Left lung (tissue), 10 donors: Measurements from ENCODE around the gene UGT1A5. TPM values are rescaled to one million over a fixed set of nuclear protein-coding genes. Genes with fewer than 3 reads are reported as not detected.
"Not testable (repeated sequence)": the region's sequence is repeated elsewhere in the genome, so short reads cannot be mapped to it uniquely, and the experiment has no call there.

Experiments used
- ATAC-seq: fragments of 200-7000 bp; cut with Tn5 transposase; one replicate; pipeline ENCODE4 v1.9.1; 2020; ENCODE audit warnings: moderate library complexity
- DNase-seq, 4 donors: peaks; one replicate each; pipeline ENCODE4 v3.0.0-alpha.2; 2013 to 2020
- H3K27ac ChIP-seq, 2 donors: fragments of 200-600 bp; sonication (generic) in 1 of 2; one replicate each; pipeline versions ENCODE4 v1.5.0 to v1.8.0; 2020 to 2021
- H3K27me3 ChIP-seq, 2 donors: fragments of 200-600 bp; sonication (generic) in 1 of 2; one replicate each; pipeline versions ENCODE4 v1.5.0 to v1.8.0; 2020 to 2021
- H3K36me3 ChIP-seq, 2 donors: fragments of 200-600 bp; sonication (generic) in 1 of 2; one replicate each; pipeline versions ENCODE4 v1.5.0 to v1.8.0; 2020 to 2021
- H3K4me1 ChIP-seq, 2 donors: fragments of 200-600 bp; one replicate each; pipeline ENCODE4 v1.8.0; 2021
- H3K4me3 ChIP-seq, 2 donors: fragments of 200-600 bp; sonication (generic) in 1 of 2; one replicate each; pipeline versions ENCODE4 v1.5.0 to v1.8.0; 2020 to 2021; ENCODE audit warnings: mild to moderate bottlenecking in 1 of 2
- H3K9me3 ChIP-seq, 2 donors: fragments of 200-600 bp; sonication (generic) in 1 of 2; one replicate each; pipeline versions ENCODE4 v1.5.0 to v1.8.0; 2020 to 2021
- CTCF ChIP-seq, 2 donors: fragments of 200-600 bp; sonication (generic) in 1 of 2; IDR thresholded peaks; one replicate each; pipeline versions ENCODE4 v1.5.0 to v1.8.0; 2021; ENCODE audit warnings: antibody characterized with exemption in 2 of 2
- intact Hi-C, 2 donors: fragments of 100-400 bp; cut with DNase I; formaldehyde crosslinking; loops; one replicate each; pipeline versions ENCODE4 v1.11.2 to v1.14.2; 2022
- polyA plus RNA-seq, 6 donors: library from polyadenylated mRNA; unstranded; fragments of 120-200 nt; gene quantifications; one replicate each; pipeline ENCODE4 v1.2.1, GENCODE V29; 2013; ENCODE audit not compliant: insufficient read length in 6 of 6
- total RNA-seq, 2 donors: library from RNA; stranded (reverse); fragmentation: NEBNext Ultra II Directional; extraction: Animal tissue kit (Norgen Biotek cat#: 25700); gene quantifications; one replicate each; pipeline ENCODE4 v1.2.1, GENCODE V29; 2021
- donor health status: DM: no; HTN: yes; CAD: no.
- donor health status: DM: no; HTN: no; CAD: no.

The UGT1A5 gene
- total and polyA plus RNA-seq, 8 donors = 0.10 TPM; not detected in 7

GRCh38 chr2:233740870-233741269, 28.2 kb downstream of the UGT1A5 start:
- H3K36me3 ChIP-seq = no peaks in the 10 kb centered on the region
- no peak for ATAC-seq
- no peak for TF ChIP-seq CTCF (IDR thresholded peaks at IDR 0.05)
- H3K27ac ChIP-seq = no peak overlapping the region
- DNase-seq = no peak
- H3K9me3 ChIP-seq = no peaks in the 10 kb centered on the region
- H3K4me1 ChIP-seq = no peaks in the 10 kb centered on the region
- H3K27me3 ChIP-seq = peaks cover 0 to 18% of the 10 kb centered on the region in 2 donors
- intact Hi-C loops = no loop called here
- no peak overlapping the region for H3K4me3 ChIP-seq

- Histone ChIP-seq H3K4me3 (no peak overlapping the region), H3K4me1 (no peaks in the 10 kb centered on the region), H3K9me3 (no peaks in the 10 kb centered on the region), H3K27me3 (peaks cover 0 to 5% of the 10 kb centered on the region in 2 donors), H3K36me3 (no peaks in the 10 kb centered on the region), H3K27ac (no peak overlapping the region)
- ATAC-seq = no peak
- peak in 1 of 4 donors; percentile 73 for DNase-seq
- no peak for TF ChIP-seq CTCF (IDR thresholded peaks at IDR 0.05)
- intact Hi-C loops = no loop called here
Observed at GRCh38 chr2:233743464-233744259, 31.0 kb downstream of the UGT1A5 start.

GRCh38 chr2:233745073-233745755, 32.5 kb downstream of the UGT1A5 start:
- no peaks in the 10 kb centered on the region for H3K4me1 ChIP-seq
- peaks cover 0 to 5% of the 10 kb centered on the region in 2 donors for H3K27me3 ChIP-seq
- H3K9me3 ChIP-seq = no peaks in the 10 kb centered on the region
- DNase-seq (no peak), ATAC-seq (no peak)
- H3K27ac ChIP-seq = no peak overlapping the region
- no peaks in the 10 kb centered on the region for H3K36me3 ChIP-seq
- H3K4me3 ChIP-seq = no peak overlapping the region
- TF ChIP-seq CTCF (IDR thresholded peaks at IDR 0.05) = no peak
- intact Hi-C loops = no loop called here

DNA sequence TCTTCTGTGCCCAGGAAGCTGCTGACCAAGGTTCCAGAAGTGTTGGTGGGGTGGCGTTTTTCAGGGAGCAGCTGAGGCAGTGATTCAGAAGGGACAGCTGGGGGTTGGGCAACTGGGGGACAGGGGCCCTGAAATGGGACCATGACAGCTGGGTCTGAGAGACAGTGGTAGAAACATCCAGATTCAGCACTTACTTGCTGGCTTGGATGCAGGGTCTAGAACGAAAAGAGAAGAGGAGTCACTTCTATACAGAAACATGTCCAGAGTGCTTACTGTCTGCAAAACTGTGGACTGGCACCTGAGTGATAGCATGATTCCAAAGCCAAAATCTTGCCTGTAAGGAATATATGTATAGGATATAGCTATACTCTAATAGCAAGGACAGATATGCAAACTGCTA, 33.1 kb downstream of the UGT1A5 start:
- H3K27me3 ChIP-seq, intact Hi-C loops, H3K9me3 ChIP-seq, H3K36me3 ChIP-seq, H3K27ac ChIP-seq, H3K4me3 ChIP-seq, H3K4me1 ChIP-seq, ATAC-seq, DNase-seq: not testable (repeated sequence)

- no peaks in the 10 kb centered on the region for H3K36me3 ChIP-seq
- intact Hi-C loops = no loop called here
- peaks cover 0 to 5% of the 10 kb centered on the region in 2 donors for H3K27me3 ChIP-seq
- TF ChIP-seq CTCF (IDR thresholded peaks at IDR 0.05) = no peak
- no peak for ATAC-seq
- H3K27ac ChIP-seq = no peak overlapping the region
- H3K9me3 ChIP-seq = peaks cover 0 to 11% of the 10 kb centered on the region in 2 donors
- H3K4me3 ChIP-seq = no peak overlapping the region
- H3K4me1 ChIP-seq = no peaks in the 10 kb centered on the region
- DNase-seq = no peak
Observed at GRCh38 chr2:233746475-233747282, 34.0 kb downstream of the UGT1A5 start.
